MM.1S (cell line): ENCODE results near the gene CASP4.

Source experiments
- DNase-seq: peaks from one replicate; pipeline ENCODE4 v3.0.0-alpha.2; 2015
- H2AFZ ChIP-seq: fragments of 300-600 bp; sonication (generic); 2 replicates; pipeline ENCODE4 v1.6.0; 2016; ENCODE audit warnings: antibody characterized with exemption, low read length
- H3F3A ChIP-seq: fragments of 300-600 bp; sonication (generic); 2 replicates; pipeline ENCODE4 v1.6.1; 2016; ENCODE audit warnings: mild to moderate bottlenecking, antibody characterized with exemption, low read length, moderate library complexity, mixed read lengths; ENCODE audit not compliant: insufficient read depth
- H3K27ac ChIP-seq: fragments of 300-600 bp; sonication (generic); 2 replicates; pipeline ENCODE4 v1.5.1; 2016; ENCODE audit warnings: mild to moderate bottlenecking, low read length
- H3K27me3 ChIP-seq: fragments of 300-600 bp; sonication (generic); replicated peaks from 2 replicates; pipeline ENCODE4 v1.6.0; 2016; ENCODE audit warnings: low read length; ENCODE audit not compliant: insufficient read depth
- H3K36me3 ChIP-seq: fragments of 300-600 bp; sonication (generic); replicated peaks from 2 replicates; pipeline ENCODE4 v1.6.1; 2016; ENCODE audit warnings: mild to moderate bottlenecking, low read length, mixed read lengths; ENCODE audit not compliant: insufficient read depth
- H3K4me1 ChIP-seq: fragments of 300-600 bp; sonication (generic); 2 replicates; pipeline ENCODE4 v1.6.1; 2016; ENCODE audit warnings: low read length, mixed read lengths
- H3K4me2 ChIP-seq: fragments of 300-600 bp; sonication (generic); 2 replicates; pipeline ENCODE4 v1.6.0; 2016; ENCODE audit warnings: low read depth, low read length
- H3K4me3 ChIP-seq: fragments of 300-600 bp; sonication (generic); 2 replicates; pipeline ENCODE4 v1.5.1; 2016; ENCODE audit warnings: low read length, mixed read lengths
- H3K79me2 ChIP-seq: fragments of 300-600 bp; sonication (generic); 2 replicates; pipeline ENCODE4 v1.6.1; 2016; ENCODE audit warnings: mixed run types, low read length, mixed read lengths
- H3K9ac ChIP-seq: fragments of 300-600 bp; sonication (generic); 2 replicates; pipeline ENCODE4 v1.6.1; 2016; ENCODE audit warnings: low read length, mixed read lengths
- H3K9me2 ChIP-seq: fragments of 300-600 bp; sonication (generic); replicated peaks from 2 replicates; pipeline ENCODE4 v1.6.1; 2016; ENCODE audit warnings: mild to moderate bottlenecking, low read length, mixed read lengths; ENCODE audit not compliant: insufficient read depth
- H3K9me3 ChIP-seq: fragments of 300-600 bp; sonication (generic); replicated peaks from 2 replicates; pipeline ENCODE4 v1.6.1; 2016; ENCODE audit warnings: mild to moderate bottlenecking, low read length, mixed read lengths; ENCODE audit not compliant: insufficient read depth
- H4K20me1 ChIP-seq: fragments of 300-600 bp; sonication (generic); 2 replicates; pipeline ENCODE4 v1.6.1; 2016; ENCODE audit warnings: mild to moderate bottlenecking, low read length, moderate library complexity, mixed read lengths; ENCODE audit not compliant: insufficient read depth
- CTCF ChIP-seq: fragments of 300-600 bp; sonication (generic); IDR thresholded peaks from 2 replicates; pipeline ENCODE4 v1.5.1; 2016; ENCODE audit warnings: antibody characterized with exemption, low read length, mixed read lengths
- EZH2 ChIP-seq: fragments of 300-600 bp; sonication (generic); optimal IDR thresholded peaks from 2 replicates; pipeline ENCODE3; 2017; ENCODE audit warnings: low read depth, mild to moderate bottlenecking, antibody characterized with exemption, low read length, mixed read lengths
- EZH2phosphoT487 ChIP-seq: fragments of 300-600 bp; sonication (generic); IDR thresholded peaks from 2 replicates; pipeline ENCODE4 v1.6.1; 2018; ENCODE audit warnings: antibody characterized with exemption, low read length

Gene CASP4

GRCh38 chr11:104905271-104905670 lies 63.1 kb downstream of the CASP4 start:
- no peaks in the 10 kb centered on the region for H3K36me3 ChIP-seq
- H2AFZ ChIP-seq: no peak overlapping the region
- H3K4me3 ChIP-seq: no peak overlapping the region
- no peaks in the 10 kb centered on the region for H3K79me2 ChIP-seq
- peaks cover 4% of the 10 kb centered on the region; the same call in 1 of the 2 replicates for H3F3A ChIP-seq
- no peak overlapping the region for H3K9ac ChIP-seq
- no peaks in the 10 kb centered on the region for H3K27me3 ChIP-seq
- 0 out of 2 replicates have a peak, but pooled peaks have one; percentile 5 for TF ChIP-seq CTCF
- no peak for TF ChIP-seq EZH2phosphoT487
- no peak for TF ChIP-seq EZH2
- H3K9me2 ChIP-seq: no peaks in the 10 kb centered on the region
- DNase-seq: no peak
- H3K27ac ChIP-seq: no peak overlapping the region
- no peaks in the 10 kb centered on the region for H3K9me3 ChIP-seq
- no peak overlapping the region for H3K4me2 ChIP-seq
- H4K20me1 ChIP-seq: no peaks in the 10 kb centered on the region
- H3K4me1 ChIP-seq: peaks cover 8% of the 10 kb centered on the region; the same call in 1 of the 2 replicates

- H3K4me2 ChIP-seq: no peak overlapping the region
- TF ChIP-seq CTCF (no peak), EZH2 (no peak), EZH2phosphoT487 (no peak)
- DNase-seq: no peak
- H3K9ac ChIP-seq: no peak overlapping the region
- no peaks in the 10 kb centered on the region for H3K9me2 ChIP-seq
- no peaks in the 10 kb centered on the region for H3F3A ChIP-seq
- no peaks in the 10 kb centered on the region for H4K20me1 ChIP-seq
- H3K27ac ChIP-seq: no peak overlapping the region
- no peak overlapping the region for H2AFZ ChIP-seq
- no peaks in the 10 kb centered on the region for H3K4me1 ChIP-seq
- no peak overlapping the region for H3K4me3 ChIP-seq
- no peaks in the 10 kb centered on the region for H3K36me3 ChIP-seq
- H3K27me3 ChIP-seq: no peaks in the 10 kb centered on the region
- H3K79me2 ChIP-seq: no peaks in the 10 kb centered on the region
- no peaks in the 10 kb centered on the region for H3K9me3 ChIP-seq
Observed at GRCh38 chr11:104899226-104899625, 69.1 kb downstream of the CASP4 start.

GRCh38 chr11:104898685-104899013 lies 69.7 kb downstream of the CASP4 start:
- no peak for DNase-seq
- Histone ChIP-seq H3K4me1 (no peaks in the 10 kb centered on the region), H4K20me1 (no peaks in the 10 kb centered on the region), H3K9ac (no peak overlapping the region), H3K27ac (no peak overlapping the region), H3K4me3 (no peak overlapping the region), H3K4me2 (no peak overlapping the region), H3K27me3 (no peaks in the 10 kb centered on the region), H3K36me3 (no peaks in the 10 kb centered on the region), H3K79me2 (no peaks in the 10 kb centered on the region), H3K9me2 (no peaks in the 10 kb centered on the region), H2AFZ (no peak overlapping the region), H3K9me3 (no peaks in the 10 kb centered on the region), H3F3A (no peaks in the 10 kb centered on the region)
- no peak for TF ChIP-seq CTCF
- no peak for TF ChIP-seq EZH2phosphoT487
- no peak for TF ChIP-seq EZH2
